Neural crest cell (in vitro differentiated cells): ENCODE results near the gene HHATL. TPM values are rescaled to one million over a fixed set of nuclear protein-coding genes. Genes with fewer than 3 reads are reported as not detected.

Experiments
- DNase-seq: peaks from one replicate; pipeline ENCODE4 v3.0.0; 2021; ENCODE audit warnings: low read depth, mixed read lengths, low spot score
- H3K27ac Mint-ChIP-seq: one replicate; pipeline ENCODE4 v1.8.0; 2021; ENCODE audit warnings: mild to moderate bottlenecking, mixed read lengths; ENCODE audit not compliant: unreplicated experiment
- H3K27me3 Mint-ChIP-seq: 2 replicates; pipeline ENCODE4 v1.8.0; 2021; ENCODE audit warnings: low read depth, mild to moderate bottlenecking, mixed read lengths
- H3K36me3 Mint-ChIP-seq: 2 replicates; pipeline ENCODE4 v1.8.0; 2021; ENCODE audit warnings: low read depth, mild to moderate bottlenecking, mixed read lengths
- H3K4me1 Mint-ChIP-seq: 2 replicates; pipeline ENCODE4 v1.8.0; 2021; ENCODE audit warnings: mixed read lengths
- H3K4me3 Mint-ChIP-seq: one replicate; pipeline ENCODE4 v1.8.0; 2021; ENCODE audit warnings: mild to moderate bottlenecking, mixed read lengths
- H3K9me3 Mint-ChIP-seq: 2 replicates; pipeline ENCODE4 v1.8.0; 2021; ENCODE audit warnings: mixed read lengths
- CTCF ChIP-seq: fragments of 200-600 bp; sonication (generic); conservative IDR thresholded peaks from 2 replicates; pipeline ENCODE4 v1.5.0; 2021; ENCODE audit warnings: antibody characterized with exemption, mild to moderate bottlenecking
- total RNA-seq: library from RNA; stranded (reverse); gene quantifications from 2 replicates; pipeline ENCODE4 v1.2.1, GENCODE V29; 2021

The HHATL gene
- total RNA-seq, 1 donor from 2014 or later: not detected

GRCh38 chr3:42701371-42702065 lies 1.1 kb downstream of the HHATL start:
- DNase-seq: peak; percentile 70
- H3K27me3 Mint-ChIP-seq: no peaks in the 10 kb centered on the region
- H3K36me3 Mint-ChIP-seq: no peaks in the 10 kb centered on the region
- H3K4me1 Mint-ChIP-seq: peaks cover 3% of the 10 kb centered on the region
- TF ChIP-seq CTCF: no peak
- H3K27ac Mint-ChIP-seq: no peak overlapping the region
- no peaks in the 10 kb centered on the region for H3K9me3 Mint-ChIP-seq
- no peak overlapping the region for H3K4me3 Mint-ChIP-seq

GRCh38 chr3:42700366-42701288 lies 2.0 kb downstream of the HHATL start:
- no peaks in the 10 kb centered on the region for H3K36me3 Mint-ChIP-seq
- H3K4me1 Mint-ChIP-seq: peaks cover 3% of the 10 kb centered on the region
- H3K4me3 Mint-ChIP-seq: no peak overlapping the region
- no peaks in the 10 kb centered on the region for H3K9me3 Mint-ChIP-seq
- TF ChIP-seq CTCF: no peak
- H3K27ac Mint-ChIP-seq: no peak overlapping the region
- no peak for DNase-seq
- H3K27me3 Mint-ChIP-seq: no peaks in the 10 kb centered on the region

DNA sequence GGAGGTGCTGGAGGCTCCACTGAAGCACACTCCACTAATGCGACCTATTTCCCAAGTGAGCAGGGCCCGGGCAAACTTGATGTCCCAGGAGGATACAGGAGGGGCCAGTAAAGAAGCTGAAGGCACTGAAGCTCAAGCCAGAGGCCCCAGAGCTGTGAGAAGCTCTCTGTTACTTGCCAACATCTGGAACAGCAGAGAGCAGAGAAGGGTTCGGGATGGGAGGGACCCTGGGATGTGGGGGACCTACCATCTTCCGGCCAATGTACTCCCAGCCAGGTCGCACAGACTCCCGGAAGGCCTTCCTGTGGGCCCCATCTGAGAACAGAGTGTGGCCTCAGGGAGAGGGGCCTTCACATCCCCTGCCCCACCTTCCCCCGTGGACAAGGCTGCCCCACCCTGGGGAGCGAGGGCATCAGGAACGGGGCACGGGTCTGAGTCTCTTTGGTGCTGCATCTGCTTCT lies 3.1 kb downstream of the HHATL start:
- H3K27me3 Mint-ChIP-seq: no peaks in the 10 kb centered on the region
- H3K4me1 Mint-ChIP-seq: peaks cover 3% of the 10 kb centered on the region
- no peak overlapping the region for H3K27ac Mint-ChIP-seq
- no peak overlapping the region for H3K4me3 Mint-ChIP-seq
- no peaks in the 10 kb centered on the region for H3K36me3 Mint-ChIP-seq
- TF ChIP-seq CTCF: no peak
- no peak for DNase-seq
- H3K9me3 Mint-ChIP-seq: no peaks in the 10 kb centered on the region

GRCh38 chr3:42698911-42699230 lies 3.7 kb downstream of the HHATL start:
- no peaks in the 10 kb centered on the region for H3K9me3 Mint-ChIP-seq
- no peak overlapping the region for H3K4me3 Mint-ChIP-seq
- TF ChIP-seq CTCF: no peak
- no peak for DNase-seq
- H3K27me3 Mint-ChIP-seq: no peaks in the 10 kb centered on the region
- peaks cover 3% of the 10 kb centered on the region for H3K4me1 Mint-ChIP-seq
- no peaks in the 10 kb centered on the region for H3K36me3 Mint-ChIP-seq
- H3K27ac Mint-ChIP-seq: no peak overlapping the region

DNA sequence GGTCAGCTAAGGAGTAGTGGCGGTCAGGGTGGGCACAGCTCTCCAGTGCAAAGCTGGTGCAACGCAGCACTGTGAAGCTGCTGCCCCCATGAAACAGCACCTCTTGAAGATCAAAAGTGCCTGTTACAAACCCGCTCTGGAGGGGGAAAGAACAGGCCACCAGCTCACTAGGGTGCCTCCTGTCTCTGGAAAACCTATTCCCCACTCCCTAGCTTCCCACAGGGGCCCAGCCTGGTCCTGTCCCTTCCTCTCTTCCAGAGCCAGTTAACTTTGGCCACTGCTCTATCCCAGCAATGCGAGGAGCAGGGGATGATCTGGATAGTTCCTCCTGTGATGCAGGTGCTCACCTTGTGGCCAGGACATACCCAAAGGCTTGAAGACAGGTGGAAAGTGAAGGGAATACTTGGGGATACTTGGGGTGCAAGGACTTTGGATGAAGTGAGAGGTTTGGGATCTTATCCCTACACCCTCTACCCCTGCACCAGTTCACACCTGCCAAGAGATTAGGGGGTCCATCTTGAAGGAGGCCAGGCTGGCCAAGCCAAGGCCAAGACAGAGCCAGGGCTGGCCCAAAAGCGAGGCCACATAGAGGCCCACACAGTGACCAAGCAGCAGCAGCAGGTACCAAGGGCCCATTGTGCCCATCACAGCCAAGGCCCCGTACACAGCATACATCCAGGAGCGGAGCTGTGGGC lies 4.2 kb downstream of the HHATL start:
- peaks cover 3% of the 10 kb centered on the region for H3K4me1 Mint-ChIP-seq
- H3K27ac Mint-ChIP-seq: no peak overlapping the region
- no peak for TF ChIP-seq CTCF
- no peak overlapping the region for H3K4me3 Mint-ChIP-seq
- H3K9me3 Mint-ChIP-seq: no peaks in the 10 kb centered on the region
- H3K36me3 Mint-ChIP-seq: no peaks in the 10 kb centered on the region
- no peak for DNase-seq
- H3K27me3 Mint-ChIP-seq: no peaks in the 10 kb centered on the region
